ENCODE results near the gene PLPP4. TPM values are rescaled to one million over a fixed set of nuclear protein-coding genes. Genes with fewer than 3 reads are reported as not detected.

PLPP4 gene
- total RNA-seq, 1 experiment from 2014 or later: not detected

- no CpG with 5 or more reads among the region's 4 CpGs for WGBS (ENCODE audit: extremely low coverage, insufficient read length, low lambda C conversion rate)
- Histone ChIP-seq H2BK120ac (ENCODE audit: low read depth, low read length, poor library complexity, severe bottlenecking) (no peak overlapping the region), H3K14ac (ENCODE audit: insufficient read depth, low read length) (no peak overlapping the region), H3T11ph (ENCODE audit: low read length) (no peak overlapping the region), H3K9me3 (ENCODE audit: control insufficient read depth, low read depth, low read length) (no peaks in the 10 kb centered on the region), H3K4me1 (ENCODE audit: insufficient read depth, low read length) (no peaks in the 10 kb centered on the region), H4K20me1 (ENCODE audit: control insufficient read depth, insufficient read depth, insufficient read length) (no peaks in the 10 kb centered on the region), H4K91ac (ENCODE audit: insufficient read length, low read depth, low read length) (no peak overlapping the region), H4K8ac (replicated peaks; ENCODE audit: insufficient read length, low read depth, low read length) (no peak overlapping the region), H3K27me3 (ENCODE audit: insufficient read depth, low read length) (peaks cover 20% of the 10 kb centered on the region; the same call in 1 of the 2 replicates), H4K5ac (ENCODE audit: insufficient read length, low read depth, low read length) (no peak overlapping the region), H2BK15ac (ENCODE audit: low read depth, low read length) (no peak overlapping the region), H3K79me2 (ENCODE audit: insufficient read depth, low read length) (no peaks in the 10 kb centered on the region), H2BK20ac (ENCODE audit: low read depth, low read length, poor library complexity, severe bottlenecking) (no peak overlapping the region), H3K23ac (ENCODE audit: insufficient read length, low read depth, low read length) (no peak overlapping the region), H2BK12ac (ENCODE audit: insufficient read length, low read depth, low read length) (no peak overlapping the region), H3K18ac (ENCODE audit: insufficient read length, low read depth, low read length) (no peak overlapping the region), H2AK5ac (ENCODE audit: insufficient read length, low read length) (no peak overlapping the region), H3K27ac (ENCODE audit: insufficient read length, low read depth, low read length) (no peak overlapping the region), H2BK5ac (ENCODE audit: insufficient read length, low read length) (no peak overlapping the region), H2AFZ (ENCODE audit: low read length) (no peak overlapping the region), H3K23me2 (ENCODE audit: insufficient read length, low read depth, low read length, poor library complexity, severe bottlenecking) (peaks cover 11% of the 10 kb centered on the region), H3K9ac (ENCODE audit: extremely low read depth, insufficient read length, low read length) (no peak overlapping the region), H3K56ac (ENCODE audit: insufficient read length, low read depth, low read length) (no peak overlapping the region), H3K4me2 (ENCODE audit: insufficient read depth, insufficient read length, low read length) (no peak overlapping the region), H3K4ac (ENCODE audit: low read depth, low read length) (no peak overlapping the region), H3K79me1 (ENCODE audit: insufficient read depth, low read depth, low read length, poor library complexity, severe bottlenecking) (no peaks in the 10 kb centered on the region)
- Mint-ChIP-seq H3K4me3 (peak overlapping the region; percentile 19 to 27; a peak in 3 of 5 replicates), H3K36me3 (ENCODE audit: insufficient read depth in 1 of 3, low read depth in 3 of 3) (no peaks in the 10 kb centered on the region; a peak in 2 of 7 replicates), H3K9me3 (no peaks in the 10 kb centered on the region), H3K27me3 (ENCODE audit: low read depth) (peaks cover 76% of the 10 kb centered on the region), H3K4me1 (peaks cover 8 to 12% of the 10 kb centered on the region in 2 experiments), H3K27ac (no peak overlapping the region)
- no peak for DNase-seq
- no peak for TF ChIP-seq CTCF (conservative IDR thresholded peaks at IDR 0.05)
These were observed 1.4 kb downstream of the PLPP4 start for GRCh38 chr10:120458432-120458831.

Measured in H9 (cell line).